GM19468 (cell line): ENCODE data around the gene MRPS6.

Experiments used
- ATAC-seq: cut with Tn5 transposase; IDR thresholded peaks from one replicate; pipeline ENCODE4 v1.9.1; 2021; ENCODE audit warnings: mild to moderate bottlenecking, moderate library complexity, moderate number of reproducible peaks; ENCODE audit not compliant: unreplicated experiment; ENCODE audit errors: extremely low read depth

The MRPS6 gene

GRCh38 chr21:34129901-34130715, 56.7 kb downstream of the MRPS6 start:
- ATAC-seq: no peak

GRCh38 chr21:34130716-34130985, 57.3 kb downstream of the MRPS6 start:
- no peak for ATAC-seq

- ATAC-seq: no peak
These were observed 58.2 kb downstream of the MRPS6 start for GRCh38 chr21:34131586-34131985.

- no peak for ATAC-seq
These were observed 58.8 kb downstream of the MRPS6 start for GRCh38 chr21:34132202-34132601.

GRCh38 chr21:34132926-34133325, 59.5 kb downstream of the MRPS6 start:
- ATAC-seq: no peak

- ATAC-seq: no peak
These were observed 60.0 kb downstream of the MRPS6 start for GRCh38 chr21:34133392-34133791.

GRCh38 chr21:34133802-34134201, 60.4 kb downstream of the MRPS6 start:
- ATAC-seq: no peak

- no peak for ATAC-seq
These were observed 62.0 kb downstream of the MRPS6 start for GRCh38 chr21:34135330-34135729.

GRCh38 chr21:34141373-34141772, 68.0 kb downstream of the MRPS6 start:
- no peak for ATAC-seq

GRCh38 chr21:34143685-34144182, 70.4 kb downstream of the MRPS6 start:
- ATAC-seq: no peak

GRCh38 chr21:34144224-34144623, 70.8 kb downstream of the MRPS6 start:
- ATAC-seq: no peak

- ATAC-seq: no peak
These were observed 74.5 kb downstream of the MRPS6 start for GRCh38 chr21:34147792-34148418.

- no peak for ATAC-seq
These were observed 75.0 kb downstream of the MRPS6 start for GRCh38 chr21:34148419-34148804.

GRCh38 chr21:34148826-34149558, 75.6 kb downstream of the MRPS6 start:
- ATAC-seq: no peak

- no peak for ATAC-seq
These were observed 79.1 kb downstream of the MRPS6 start for GRCh38 chr21:34152500-34152899.

GRCh38 chr21:34154878-34155277, 81.5 kb downstream of the MRPS6 start:
- ATAC-seq: no peak

- no peak for ATAC-seq
These were observed 83.6 kb downstream of the MRPS6 start for GRCh38 chr21:34156957-34157356.

GRCh38 chr21:34157521-34157920, 84.1 kb downstream of the MRPS6 start:
- no peak for ATAC-seq

- no peak for ATAC-seq
These were observed 85.8 kb downstream of the MRPS6 start for GRCh38 chr21:34158866-34159835.

- no peak for ATAC-seq
These were observed 93.1 kb downstream of the MRPS6 start for GRCh38 chr21:34166468-34166867.
